Skeletal muscle tissue (tissue), 4 donors: ENCODE results near the gene PABPN1L. TPM values are rescaled to one million over a fixed set of nuclear protein-coding genes. Genes with fewer than 3 reads are reported as not detected.
A peak's percentile ranks its signal among the peaks of the same experiment; 100 is the strongest.

Source experiments
- H3K27ac ChIP-seq: one replicate; pipeline ENCODE4 v1.7.0; 2013; ENCODE audit warnings: mild to moderate bottlenecking, low read depth, low read length, inconsistent platforms
- H3K27me3 ChIP-seq, 3 donors: one replicate each; pipeline ENCODE4 v1.7.0; 2013; ENCODE audit warnings: low read length in 3 of 3; ENCODE audit not compliant: control insufficient read depth in 3 of 3, insufficient read depth in 3 of 3
- H3K36me3 ChIP-seq, 3 donors: one replicate each; pipeline ENCODE4 v1.7.0; 2013; ENCODE audit warnings: low read length in 3 of 3; ENCODE audit not compliant: control insufficient read depth in 3 of 3, insufficient read depth in 3 of 3
- H3K4me1 ChIP-seq, 3 donors: one replicate each; pipeline ENCODE4 v1.7.0; 2013; ENCODE audit warnings: low read length in 3 of 3, mild to moderate bottlenecking in 3 of 3; ENCODE audit not compliant: control insufficient read depth in 3 of 3, insufficient read depth in 3 of 3
- H3K4me3 ChIP-seq, 3 donors: one replicate each; pipeline ENCODE4 v1.7.0; 2013; ENCODE audit warnings: low read length in 3 of 3
- H3K9ac ChIP-seq, 3 donors: one replicate each; pipeline ENCODE4 v1.7.0; 2013; ENCODE audit warnings: low read length in 3 of 3, mild to moderate bottlenecking in 3 of 3, moderate library complexity in 2 of 3, low read depth in 1 of 3
- H3K9me3 ChIP-seq, 3 donors: one replicate each; pipeline ENCODE4 v1.7.0; 2013; ENCODE audit warnings: low read length in 3 of 3; ENCODE audit not compliant: control insufficient read depth in 3 of 3
- total RNA-seq: library from RNA; depleted of rRNA; stranded (reverse); fragments of >200 nt; gene quantifications from one replicate; pipeline ENCODE4 v1.2.3, GENCODE V29; 2014
- donor health status: Osteomylitis.

Gene PABPN1L
- total RNA-seq, 1 donor from 2014 or later = not detected

DNA sequence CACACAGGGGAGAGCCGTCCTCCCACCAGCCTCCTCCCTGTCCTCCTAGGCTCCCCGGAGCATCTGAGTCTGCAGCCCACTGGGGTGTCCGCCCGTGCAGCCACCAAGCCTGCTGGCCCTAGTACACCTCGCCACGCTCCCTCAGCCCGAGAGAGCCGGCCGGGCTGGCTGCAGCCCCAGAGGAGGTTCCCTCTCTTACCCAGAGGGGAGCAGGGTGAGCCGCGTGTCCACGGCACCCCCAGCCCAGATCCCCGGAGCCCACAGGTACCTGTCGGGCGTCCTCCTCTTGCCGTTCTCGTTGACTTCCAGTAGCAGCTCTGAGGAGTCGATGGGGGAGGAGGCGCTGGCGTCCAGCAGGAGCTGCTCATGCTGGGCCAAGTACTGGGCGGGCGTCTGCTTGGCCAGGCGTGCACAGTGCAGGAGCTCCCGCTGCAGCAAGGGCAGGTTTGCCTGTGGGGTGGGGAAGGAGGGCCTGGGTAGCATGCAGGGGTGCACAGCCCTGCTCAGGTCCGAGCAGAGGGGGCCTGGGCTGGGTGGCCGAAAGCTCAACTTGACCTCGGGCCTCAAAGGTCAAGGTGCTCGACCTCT is 19.3 kb upstream of the PABPN1L start:
- Histone ChIP-seq H3K27me3 (no peaks in the 10 kb centered on the region), H3K9ac (peak overlapping the region in 1 of 3 donors; percentile 33), H3K4me3 (no peak overlapping the region), H3K9me3 (no peaks in the 10 kb centered on the region), H3K4me1 (peaks cover 56 to 69% (median 66%) of the 10 kb centered on the region in 3 donors), H3K36me3 (peaks cover 33 to 50% (median 42%) of the 10 kb centered on the region in 3 donors), H3K27ac (peak overlapping the region; percentile 74)

DNA sequence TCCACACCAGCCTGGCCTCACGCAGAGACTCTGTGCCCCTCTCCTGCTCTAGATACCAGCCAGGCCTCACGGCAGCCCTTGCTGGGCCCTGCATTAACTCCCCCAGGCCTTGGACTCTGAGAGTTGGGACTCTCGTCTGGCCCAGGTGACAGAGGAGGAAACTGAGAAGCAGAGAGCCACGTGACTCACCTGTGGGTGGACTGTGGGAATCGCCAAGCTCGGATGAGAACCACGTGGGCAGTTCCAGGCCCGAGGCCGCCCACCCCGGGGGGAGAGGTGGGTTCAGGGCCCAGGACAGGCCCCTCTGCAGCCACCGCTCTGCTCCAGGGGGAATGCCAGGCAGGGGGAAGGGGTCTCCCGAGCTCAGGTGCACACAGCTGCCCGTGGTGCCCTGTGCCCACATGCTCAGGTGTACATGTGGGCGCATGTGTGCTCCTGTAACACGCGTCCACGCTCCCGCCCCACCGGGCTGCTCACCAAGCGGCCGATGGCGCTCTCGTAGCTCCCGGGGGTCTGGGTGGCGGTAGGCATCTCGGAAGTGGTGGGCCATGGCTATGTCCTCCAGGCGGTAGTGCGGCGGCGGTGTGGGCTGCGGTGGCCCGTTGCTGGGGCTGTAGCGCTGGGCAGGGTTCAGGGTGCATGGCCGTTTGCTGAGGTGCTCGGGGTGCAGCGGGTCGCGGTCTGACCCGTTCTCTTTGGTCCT is 18.3 kb upstream of the PABPN1L start:
- no peaks in the 10 kb centered on the region for H3K27me3 ChIP-seq

DNA sequence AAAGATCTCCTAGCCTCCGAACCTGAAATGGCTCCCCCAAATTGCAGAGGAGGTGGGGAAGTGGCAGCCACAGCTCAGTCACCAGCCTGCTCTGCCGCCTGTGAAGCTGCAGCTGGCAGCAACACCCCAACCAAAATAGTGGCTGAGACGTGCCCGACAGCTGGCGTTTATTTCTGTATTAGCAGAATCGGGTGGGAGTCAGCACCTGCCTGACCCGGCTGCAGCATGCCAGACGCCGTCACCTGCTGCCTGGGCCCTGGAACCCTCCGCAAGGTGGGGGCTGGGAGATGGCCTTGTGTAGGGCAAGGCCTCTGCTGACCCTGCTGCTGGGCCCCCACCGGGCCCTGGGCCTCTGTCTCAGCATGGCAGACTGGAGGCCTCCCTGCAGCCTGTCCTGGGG is 17.5 kb upstream of the PABPN1L start:
- H3K27me3 ChIP-seq = no peaks in the 10 kb centered on the region
- H3K9ac ChIP-seq = peak overlapping the region; percentile 76 to 80 (median 77)
- peaks cover 56 to 69% (median 64%) of the 10 kb centered on the region in 3 donors for H3K4me1 ChIP-seq
- peaks cover 35 to 59% (median 50%) of the 10 kb centered on the region in 3 donors for H3K36me3 ChIP-seq
- H3K27ac ChIP-seq = peak overlapping the region; percentile 98
- H3K4me3 ChIP-seq = peak overlapping the region; percentile 23 to 63 (median 58)
- H3K9me3 ChIP-seq = no peaks in the 10 kb centered on the region

More for the DNA sequence above, 18.3 kb upstream of the PABPN1L start:
- H3K9me3 ChIP-seq = no peaks in the 10 kb centered on the region
- peaks cover 56 to 69% (median 66%) of the 10 kb centered on the region in 3 donors for H3K4me1 ChIP-seq
- peaks cover 31 to 51% (median 45%) of the 10 kb centered on the region in 3 donors for H3K36me3 ChIP-seq
- peak overlapping the region; percentile 98 for H3K27ac ChIP-seq
- peak overlapping the region in 2 of 3 donors; percentile 39 to 54 for H3K4me3 ChIP-seq
- H3K9ac ChIP-seq = peak overlapping the region; percentile 43 to 77 (median 57)

DNA sequence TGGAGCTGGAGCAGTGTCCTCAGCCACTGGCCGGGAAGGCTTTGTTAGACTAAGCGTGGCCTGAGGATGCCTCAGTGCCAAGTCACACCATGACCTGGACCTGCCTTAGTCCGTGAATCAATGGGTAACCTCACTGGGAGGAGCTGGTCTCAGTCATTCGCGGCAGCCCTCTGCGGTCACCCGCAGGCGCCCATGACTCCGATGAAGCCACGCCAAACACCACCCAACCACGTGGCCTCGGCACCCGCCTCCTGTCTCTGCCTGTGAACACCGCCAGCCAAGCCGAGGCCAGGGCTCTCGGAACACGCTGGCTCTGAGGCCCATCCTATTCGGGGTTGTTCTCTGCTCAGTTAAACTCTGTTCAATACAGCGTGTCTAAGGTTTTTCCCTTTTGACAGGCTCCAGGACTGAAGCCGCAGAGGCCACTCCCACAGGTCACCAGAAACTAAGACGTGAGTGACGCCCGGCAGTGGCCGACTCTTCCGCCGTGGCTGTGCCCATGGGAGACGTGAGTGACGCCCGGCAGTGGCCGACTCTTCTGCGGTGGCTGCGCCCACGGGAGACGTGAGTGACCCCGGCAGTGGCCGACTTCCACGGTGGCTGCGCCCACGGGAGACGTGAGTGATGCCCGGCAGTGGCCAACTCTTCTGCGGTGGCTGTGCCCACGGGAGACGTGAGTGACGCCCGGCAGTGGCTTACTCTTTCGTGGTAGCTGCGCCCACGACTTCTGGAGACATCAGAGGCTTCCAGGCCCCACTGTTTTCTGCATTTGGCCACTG is 16.8 kb upstream of the PABPN1L start:
- Histone ChIP-seq H3K4me1 (peaks cover 53 to 65% (median 61%) of the 10 kb centered on the region in 3 donors), H3K9me3 (no peaks in the 10 kb centered on the region), H3K27me3 (no peaks in the 10 kb centered on the region), H3K27ac (peak overlapping the region; percentile 98), H3K9ac (peak overlapping the region; percentile 76 to 80 (median 77)), H3K36me3 (peaks cover 37 to 61% (median 54%) of the 10 kb centered on the region in 3 donors), H3K4me3 (peak overlapping the region; percentile 23 to 63 (median 58))

DNA sequence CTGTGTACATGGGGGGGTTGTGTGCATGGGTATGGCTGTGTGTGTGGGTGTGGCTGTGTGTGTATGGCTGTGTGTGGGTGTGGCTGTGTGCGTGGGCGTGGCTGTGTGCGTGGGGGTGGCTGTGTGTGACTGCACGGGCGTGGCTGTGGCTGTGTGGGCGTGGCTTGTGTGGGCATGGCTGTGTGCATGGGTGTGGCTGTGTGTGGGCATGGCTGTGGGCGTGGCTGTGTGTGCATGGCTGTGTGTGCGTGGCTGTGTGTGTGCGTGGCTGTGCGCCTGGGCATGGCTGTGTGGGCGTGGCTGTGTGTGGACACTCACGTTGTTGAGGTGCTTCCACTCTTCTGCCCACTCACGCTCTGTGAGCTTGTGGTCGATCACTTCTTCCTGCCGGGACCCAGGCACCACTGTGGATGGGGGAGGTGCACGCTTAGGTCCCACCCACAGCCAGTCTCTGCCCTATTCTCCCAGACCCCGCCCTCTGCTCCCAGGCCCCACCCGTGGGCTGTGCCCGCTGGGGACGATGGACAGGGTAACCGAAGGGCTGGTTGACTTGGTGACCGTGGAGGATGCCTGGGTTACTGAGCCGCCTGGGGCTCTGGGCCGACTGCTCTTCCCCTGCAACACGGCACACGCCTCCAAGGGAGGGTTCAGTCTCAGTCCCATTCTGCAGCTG is 16.0 kb upstream of the PABPN1L start:
- Histone ChIP-seq H3K27me3 (no peaks in the 10 kb centered on the region), H3K4me3 (peak overlapping the region in 2 of 3 donors; percentile 45 to 63), H3K36me3 (peaks cover 42 to 68% (median 58%) of the 10 kb centered on the region in 3 donors), H3K4me1 (peaks cover 46 to 57% (median 53%) of the 10 kb centered on the region in 3 donors), H3K9ac (peak overlapping the region in 1 of 3 donors; percentile 80), H3K27ac (peak overlapping the region; percentile 98), H3K9me3 (no peaks in the 10 kb centered on the region)

DNA sequence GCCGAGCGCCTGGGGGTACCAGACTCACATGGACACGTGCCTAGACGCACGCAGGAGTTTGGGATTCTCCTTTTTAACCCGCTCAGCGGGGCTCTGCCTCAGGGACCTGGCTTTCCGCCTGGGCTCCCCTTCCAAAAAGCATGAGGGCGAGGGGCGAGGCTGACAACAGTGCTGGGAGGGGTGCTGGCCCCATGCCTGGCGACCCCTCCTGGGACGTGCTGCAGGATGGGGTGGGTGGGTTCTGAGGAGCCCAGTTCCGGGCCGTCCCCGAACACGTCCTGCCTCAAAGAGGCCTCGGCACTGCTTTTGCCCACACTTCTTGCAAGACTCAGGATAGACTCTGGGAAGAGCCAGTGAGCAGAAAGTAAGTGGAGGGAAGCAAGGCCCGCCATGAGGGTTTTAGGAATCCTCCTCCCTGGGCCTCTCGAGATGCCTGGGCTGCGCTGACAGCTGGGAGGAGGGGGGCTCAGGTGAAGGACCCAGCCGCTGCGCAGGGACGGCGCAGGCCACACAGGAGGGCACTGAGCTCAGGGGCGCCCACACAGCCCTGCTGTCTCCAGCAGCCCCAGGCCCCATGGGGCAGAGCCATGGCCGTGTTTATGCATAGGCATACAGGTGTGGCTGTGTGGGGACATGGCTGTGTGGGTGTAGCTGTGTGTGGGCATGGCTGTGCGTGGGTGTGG is 15.4 kb upstream of the PABPN1L start:
- H3K27me3 ChIP-seq = no peaks in the 10 kb centered on the region
- H3K4me3 ChIP-seq = no peak overlapping the region
- H3K36me3 ChIP-seq = peaks cover 46 to 68% (median 65%) of the 10 kb centered on the region in 3 donors

DNA sequence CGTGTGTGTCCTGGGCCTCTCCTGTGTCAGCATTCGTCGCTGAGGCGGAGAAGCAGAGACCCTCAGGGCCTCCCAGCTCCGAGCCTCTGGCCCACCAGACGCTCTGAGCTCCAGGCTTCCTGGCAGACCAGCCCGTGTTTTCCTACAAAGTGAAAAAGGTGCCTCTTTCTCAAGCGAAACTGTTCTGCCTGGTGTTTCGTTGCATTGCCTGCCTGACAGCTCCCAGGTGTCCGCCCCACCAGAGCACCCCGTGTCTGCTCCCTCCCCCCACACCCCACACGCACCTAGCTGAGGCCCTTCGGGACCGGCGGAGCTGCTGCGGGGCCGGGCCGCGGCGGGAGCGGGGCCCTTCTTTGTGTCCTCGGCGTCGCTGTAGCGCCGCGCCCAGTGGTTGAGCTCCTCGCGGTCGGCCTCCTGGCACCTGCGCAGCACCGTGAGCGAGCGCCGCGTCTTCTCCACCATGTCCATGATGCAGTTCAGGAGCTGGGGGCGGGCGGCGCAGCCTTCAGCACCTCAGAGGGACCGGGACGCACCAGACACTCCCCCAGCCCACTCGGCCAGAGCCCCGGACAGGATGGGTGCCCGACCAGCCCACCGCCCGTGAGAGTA is 14.7 kb upstream of the PABPN1L start:
- H3K4me3 ChIP-seq = no peak overlapping the region
- H3K36me3 ChIP-seq = peaks cover 52 to 69% (median 68%) of the 10 kb centered on the region in 3 donors
- no peak overlapping the region for H3K9ac ChIP-seq
- no peaks in the 10 kb centered on the region for H3K27me3 ChIP-seq
- no peak overlapping the region for H3K27ac ChIP-seq
- peaks cover 32 to 43% (median 39%) of the 10 kb centered on the region in 3 donors for H3K4me1 ChIP-seq
- no peaks in the 10 kb centered on the region for H3K9me3 ChIP-seq

More for the DNA sequence above, 15.4 kb upstream of the PABPN1L start:
- H3K9me3 ChIP-seq = no peaks in the 10 kb centered on the region
- H3K4me1 ChIP-seq = peaks cover 39 to 50% (median 46%) of the 10 kb centered on the region in 3 donors
- no peak overlapping the region for H3K27ac ChIP-seq
- H3K9ac ChIP-seq = no peak overlapping the region

DNA sequence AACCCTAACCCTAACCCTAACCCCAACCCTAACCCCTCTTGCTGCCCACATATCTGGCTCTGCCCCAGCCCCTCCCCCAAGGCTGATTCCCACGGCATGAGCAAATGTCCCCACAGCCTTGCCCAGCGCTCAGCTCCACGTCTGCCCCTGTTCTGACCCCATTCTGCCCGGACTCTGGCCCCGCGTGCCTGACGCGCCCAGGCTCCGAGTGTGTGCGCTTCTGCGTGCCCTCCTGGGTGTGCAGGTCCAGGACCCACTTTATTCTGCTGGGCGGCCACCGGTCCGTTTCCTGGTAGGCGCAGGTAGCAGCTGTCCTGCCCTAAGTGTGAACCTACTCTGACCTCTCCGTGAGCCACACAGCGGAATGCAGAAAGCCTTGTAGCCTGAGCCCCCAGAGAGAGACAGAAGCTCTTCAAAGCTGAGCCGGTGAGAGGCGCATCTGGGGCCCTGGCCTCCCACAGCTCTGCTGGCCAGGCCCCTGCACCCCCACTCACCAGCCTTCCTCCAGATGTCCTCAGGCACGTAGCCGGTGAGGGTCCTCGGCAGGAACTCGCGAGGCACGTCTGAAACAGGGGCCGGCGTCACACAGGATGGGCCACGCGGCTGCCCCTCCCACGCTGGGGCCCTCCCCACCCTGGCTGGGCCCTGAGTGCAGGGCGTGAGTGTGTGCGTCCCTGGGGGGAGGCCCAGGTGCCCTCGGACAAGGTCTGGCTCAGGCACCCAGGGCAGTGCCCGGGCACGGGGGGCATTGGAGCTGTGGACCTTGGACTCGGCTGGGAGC is 14.0 kb upstream of the PABPN1L start:
- peaks cover 25 to 36% (median 32%) of the 10 kb centered on the region in 3 donors for H3K4me1 ChIP-seq
- H3K9ac ChIP-seq = no peak overlapping the region
- no peaks in the 10 kb centered on the region for H3K27me3 ChIP-seq
- no peak overlapping the region for H3K4me3 ChIP-seq
- H3K36me3 ChIP-seq = peaks cover 56 to 65% (median 64%) of the 10 kb centered on the region in 3 donors
- no peaks in the 10 kb centered on the region for H3K9me3 ChIP-seq
- H3K27ac ChIP-seq = no peak overlapping the region
